ENCODE results near the gene CGREF1. TPM values are rescaled to one million over a fixed set of nuclear protein-coding genes. Genes with fewer than 3 reads are reported as not detected.

Gene CGREF1
- total RNA-seq, 5 donors from 2014 or later (not counting 1 experiment from before 2014, with no cell fraction given), result 0.21 to 1.1 (median 0.34) TPM; not detected in 1

DNA sequence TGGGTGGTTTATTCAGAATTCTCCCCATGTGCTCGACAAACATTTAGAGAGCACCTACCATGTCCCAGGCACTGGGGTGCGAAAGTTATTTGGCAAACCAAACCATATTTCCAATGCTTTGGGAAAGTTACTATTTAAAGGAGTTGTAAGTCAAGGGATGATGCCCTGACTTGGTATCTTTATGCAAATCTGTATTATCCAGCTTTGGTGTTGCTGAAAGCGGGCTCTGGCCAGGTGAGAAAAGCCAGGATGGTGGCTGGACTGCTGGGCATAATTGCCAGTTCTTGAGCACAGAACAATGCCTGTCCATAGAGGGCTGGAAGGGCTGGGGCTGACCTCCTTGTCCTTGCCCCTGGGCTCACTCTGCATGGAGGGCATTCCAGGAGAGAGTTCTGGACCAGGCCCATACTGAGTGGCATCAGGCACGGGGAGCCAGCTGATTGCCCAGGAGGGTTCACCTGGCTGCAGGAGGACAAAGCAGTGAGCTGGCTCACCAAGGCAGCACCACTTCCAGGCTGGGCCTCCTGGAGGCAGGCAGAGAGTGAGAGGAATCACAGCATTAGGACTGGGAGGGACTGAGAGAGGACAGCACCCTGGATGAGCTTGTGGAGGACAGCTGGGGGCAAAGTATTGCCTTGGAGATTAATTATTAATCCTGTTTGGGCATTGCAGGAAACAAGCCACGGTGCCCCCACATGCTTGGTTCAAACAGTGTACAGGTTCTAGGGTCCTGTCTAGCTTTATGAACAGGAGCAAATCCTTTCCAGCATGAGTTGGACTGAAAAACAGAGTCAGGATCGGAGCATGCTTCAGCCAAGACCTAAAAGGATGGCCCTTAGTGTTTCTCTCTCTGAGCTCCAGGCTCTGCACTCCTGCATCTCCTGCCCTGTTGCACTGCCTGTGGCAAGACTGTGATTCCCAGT is 25.2 kb downstream of the CGREF1 start:
- Histone ChIP-seq H3K27ac (ENCODE audit: low read length) (no peak overlapping the region), H3K9me3 (no peaks in the 10 kb centered on the region), H3K27me3 (replicated peaks in 1 of 2; ENCODE audit: control insufficient read depth in 2 of 2, extremely low read depth in 1 of 2, insufficient read depth in 2 of 2, low read length in 1 of 2) (peaks cover 0 to 10% of the 10 kb centered on the region in 2 experiments), H3K4me1 (ENCODE audit: control insufficient read depth in 1 of 2, extremely low read depth in 1 of 2, insufficient read depth in 2 of 2, low read length in 2 of 2) (peaks cover 2 to 9% of the 10 kb centered on the region in 2 experiments), H3K4me3 (ENCODE audit: control insufficient read depth in 1 of 2, extremely low read depth in 1 of 2, low read length in 1 of 2) (no peak overlapping the region), H3K36me3 (ENCODE audit: control insufficient read depth in 2 of 2, extremely low read depth in 1 of 2, insufficient read depth in 1 of 2, low read length in 1 of 2) (no peaks in the 10 kb centered on the region)
- Mint-ChIP-seq H3K27ac (no peak overlapping the region), H3K27me3 (no peaks in the 10 kb centered on the region), H3K36me3 (peaks cover 3% of the 10 kb centered on the region), H3K4me3 (no peak overlapping the region), H3K9me3 (no peaks in the 10 kb centered on the region), H3K4me1 (peaks cover 12 to 29% (median 15%) of the 10 kb centered on the region in 3 donors)
- WGBS (ENCODE audit: insufficient coverage), result 89% methylated on average over 3 of the region's 6 CpGs
- no peak for ATAC-seq (replicated peaks in 1 of 4)
- no peak for DNase-seq
- CTCF ChIA-PET, result interaction anchor here in 1 of 2 donors (1.0 kb wide), 1 partner anchor 186 kb away, joined by 4 read pairs; no protein-coding TSS in a partner anchor
- POLR2A ChIA-PET, result interaction anchor here in 1 of 2 donors (0.6 to 1.1 kb wide), 3 partner anchors 185 to 1843 kb away, joined by 3 to 11 read pairs (median 3); no protein-coding TSS in a partner anchor

DNA sequence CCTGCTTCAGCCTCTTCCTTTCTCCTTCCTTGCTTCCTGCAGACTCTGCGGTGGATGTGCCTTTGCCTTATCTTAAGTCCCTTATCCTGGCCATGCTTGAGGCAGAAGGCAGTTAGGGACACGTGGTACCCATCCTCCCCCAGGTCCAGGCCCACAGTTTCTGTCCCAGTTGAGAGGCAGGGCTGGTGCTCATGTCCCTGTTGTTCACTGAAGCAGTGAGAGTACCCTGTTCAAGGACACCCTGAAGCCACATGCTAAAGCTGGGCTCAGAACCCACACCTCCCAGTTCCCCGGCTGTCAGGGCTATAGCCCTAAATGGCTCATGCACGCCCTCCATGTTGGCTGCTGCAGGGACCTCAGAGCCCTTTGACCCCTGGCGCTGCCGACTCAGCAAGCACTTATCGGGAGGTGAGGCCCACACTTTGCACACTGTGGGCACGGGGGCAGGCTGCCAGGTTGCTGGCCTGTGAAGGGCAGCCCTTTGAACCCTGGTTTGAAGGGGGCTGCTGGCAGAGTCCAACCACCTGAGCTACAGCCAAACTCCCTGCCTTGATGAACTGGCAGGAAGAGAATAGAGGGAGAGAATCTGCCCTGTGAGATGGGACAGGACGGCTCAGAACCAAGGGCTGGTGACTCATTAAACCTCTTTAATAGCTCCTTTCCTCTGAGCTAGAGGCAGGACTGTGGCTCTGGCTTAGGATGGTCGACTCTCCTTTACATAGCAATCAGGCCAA is 26.1 kb downstream of the CGREF1 start:
- POLR2A ChIA-PET, result interaction anchor here in 1 of 2 donors (0.6 to 0.7 kb wide), 2 partner anchors 138 to 186 kb away, joined by 3 to 11 read pairs; no protein-coding TSS in a partner anchor
- Histone ChIP-seq H3K27me3 (replicated peaks in 1 of 2; ENCODE audit: control insufficient read depth in 2 of 2, extremely low read depth in 1 of 2, insufficient read depth in 2 of 2, low read length in 1 of 2) (peaks cover 0 to 10% of the 10 kb centered on the region in 2 experiments), H3K4me3 (ENCODE audit: control insufficient read depth in 1 of 2, extremely low read depth in 1 of 2, low read length in 1 of 2) (no peak overlapping the region), H3K27ac (ENCODE audit: low read length) (no peak overlapping the region), H3K4me1 (ENCODE audit: control insufficient read depth in 1 of 2, extremely low read depth in 1 of 2, insufficient read depth in 2 of 2, low read length in 2 of 2) (peaks cover 2 to 9% of the 10 kb centered on the region in 2 experiments), H3K9me3 (no peaks in the 10 kb centered on the region), H3K36me3 (ENCODE audit: control insufficient read depth in 2 of 2, extremely low read depth in 1 of 2, insufficient read depth in 1 of 2, low read length in 1 of 2) (no peaks in the 10 kb centered on the region)
- no peak overlapping the region for H3K27ac Mint-ChIP-seq
- H3K4me3 Mint-ChIP-seq, result no peak overlapping the region
- CTCF ChIA-PET, result interaction anchor here in 1 of 2 donors (1.0 kb wide), 1 partner anchor 187 kb away, joined by 4 read pairs; no protein-coding TSS in a partner anchor
- no peaks in the 10 kb centered on the region for H3K27me3 Mint-ChIP-seq
- no peaks in the 10 kb centered on the region for H3K9me3 Mint-ChIP-seq
- peaks cover 3% of the 10 kb centered on the region for H3K36me3 Mint-ChIP-seq
- WGBS (ENCODE audit: insufficient coverage), result 77% methylated on average over 8 of the region's 10 CpGs
- H3K4me1 Mint-ChIP-seq, result peaks cover 12 to 29% (median 15%) of the 10 kb centered on the region in 3 donors
- no peak for DNase-seq
- ATAC-seq (replicated peaks in 1 of 4), result no peak

DNA sequence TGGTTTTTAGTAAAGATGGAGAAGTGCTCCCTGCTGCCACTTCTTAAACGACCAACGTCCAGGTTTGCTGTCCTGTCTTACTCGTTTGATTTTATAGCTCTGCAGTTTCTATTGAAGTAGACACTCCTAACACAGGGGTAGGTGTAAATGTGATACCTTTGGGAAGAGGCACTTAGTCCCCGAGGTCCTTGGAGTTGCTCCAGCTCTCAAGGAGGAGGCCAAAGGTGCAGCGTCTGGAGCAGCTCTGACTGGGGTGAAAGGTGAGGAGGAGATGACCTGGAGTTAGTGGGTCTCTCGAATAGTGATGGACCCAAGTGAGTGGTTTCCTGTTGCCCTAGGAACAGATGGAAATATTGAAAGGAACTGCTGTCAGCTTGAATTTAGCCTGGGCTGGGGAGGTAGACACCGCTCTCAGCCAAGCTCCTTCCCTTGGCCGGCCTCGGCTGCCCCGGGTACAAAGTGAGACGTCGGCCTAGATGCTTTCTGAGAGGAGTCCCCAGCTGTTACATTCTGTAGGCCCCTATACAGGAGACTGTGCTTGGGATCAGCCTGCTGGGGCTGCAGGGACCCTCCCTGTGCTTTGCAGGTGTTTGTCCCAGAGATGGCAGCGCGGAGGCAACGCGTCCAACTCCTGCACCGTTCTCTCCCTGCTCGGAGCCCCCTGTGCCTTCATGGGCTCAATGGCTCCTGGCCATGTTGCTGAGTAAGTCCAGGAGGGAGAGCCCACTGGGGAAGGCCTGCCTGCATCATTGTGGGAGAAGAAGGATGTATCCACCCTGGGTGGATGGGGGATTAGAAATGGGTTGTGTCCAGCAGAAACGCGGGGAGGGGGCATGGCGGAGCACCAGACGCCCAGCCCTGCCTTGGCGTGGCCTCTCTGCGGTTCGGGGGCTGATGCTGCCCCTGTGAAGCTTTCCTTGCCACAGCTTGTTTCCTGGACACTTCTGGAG is 26.9 kb downstream of the CGREF1 start:
- CTCF ChIA-PET, result interaction anchor here in 1 of 2 donors (0.6 kb wide), 1 partner anchor 1112 kb away, joined by 3 read pairs; no protein-coding TSS in a partner anchor
- H3K4me1 Mint-ChIP-seq, result peaks cover 18 to 34% (median 20%) of the 10 kb centered on the region in 3 donors
- H3K9me3 ChIP-seq, result no peaks in the 10 kb centered on the region
- no peaks in the 10 kb centered on the region for H3K9me3 Mint-ChIP-seq
- no peaks in the 10 kb centered on the region for H3K27me3 Mint-ChIP-seq
- ATAC-seq (replicated peaks in 1 of 4) (no peak), DNase-seq (no peak)
- 83% methylated on average over 21 of the region's 25 CpGs for WGBS (ENCODE audit: insufficient coverage)
- POLR2A ChIA-PET, result interaction anchor here in 1 of 2 donors (0.7 kb wide), 1 partner anchor 137 kb away, joined by 3 read pairs; no protein-coding TSS in a partner anchor
- H3K27ac ChIP-seq (ENCODE audit: low read length), result no peak overlapping the region
- H3K27ac Mint-ChIP-seq, result no peak overlapping the region
- H3K36me3 ChIP-seq (ENCODE audit: control insufficient read depth in 2 of 2, extremely low read depth in 1 of 2, insufficient read depth in 1 of 2, low read length in 1 of 2), result no peaks in the 10 kb centered on the region
- peaks cover 3% of the 10 kb centered on the region for H3K36me3 Mint-ChIP-seq
- H3K4me3 ChIP-seq (ENCODE audit: control insufficient read depth in 1 of 2, extremely low read depth in 1 of 2, low read length in 1 of 2), result no peak overlapping the region
- H3K27me3 ChIP-seq (replicated peaks in 1 of 2; ENCODE audit: control insufficient read depth in 2 of 2, extremely low read depth in 1 of 2, insufficient read depth in 2 of 2, low read length in 1 of 2), result peaks cover 0 to 10% of the 10 kb centered on the region in 2 experiments
- H3K4me1 ChIP-seq (ENCODE audit: control insufficient read depth in 1 of 2, extremely low read depth in 1 of 2, insufficient read depth in 2 of 2, low read length in 2 of 2), result peaks cover 3 to 13% of the 10 kb centered on the region in 2 experiments
- H3K4me3 Mint-ChIP-seq, result no peak overlapping the region

DNA sequence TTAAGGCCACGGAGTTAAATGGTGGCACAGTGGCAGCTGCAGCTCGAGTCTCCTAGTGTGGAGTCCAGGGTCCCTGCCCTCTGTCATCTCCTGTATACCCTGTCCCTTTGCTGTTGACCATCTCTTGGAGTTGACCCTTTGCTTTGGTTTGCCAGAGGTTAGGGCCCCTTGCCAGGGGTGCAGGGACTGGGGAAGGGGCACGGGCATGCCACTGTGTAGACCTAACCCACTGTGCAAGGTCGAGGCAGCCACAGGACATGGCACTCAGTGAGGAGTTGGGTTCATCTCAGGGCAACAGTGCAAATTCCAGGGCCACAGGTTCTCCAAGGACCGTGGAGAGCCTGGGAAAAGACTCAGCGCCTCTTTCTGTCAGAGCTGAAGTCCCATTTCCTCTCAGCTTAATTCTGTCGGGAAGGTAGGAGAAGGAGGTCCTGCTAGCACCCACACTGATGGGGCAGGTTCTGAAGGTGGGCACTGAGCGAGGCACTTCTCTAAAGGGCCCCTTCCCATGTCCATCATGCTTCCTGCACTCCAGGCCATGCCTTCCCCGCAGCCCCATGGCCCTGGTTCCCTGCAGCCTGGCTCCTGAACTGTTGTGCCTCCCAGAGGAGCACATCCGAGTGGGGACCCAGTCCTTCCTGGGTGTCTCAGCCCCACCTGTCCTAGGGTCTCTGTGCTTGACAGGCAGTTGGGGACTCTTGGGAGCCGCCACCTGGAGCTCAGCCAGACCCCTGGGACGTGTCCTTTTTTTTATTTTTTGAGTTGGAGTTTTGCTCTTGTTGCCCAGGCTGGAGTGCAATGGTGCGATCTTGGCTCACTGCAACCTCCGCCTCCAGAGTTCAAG is 29.6 kb downstream of the CGREF1 start:
- Mint-ChIP-seq H3K36me3 (peaks cover 3% of the 10 kb centered on the region), H3K9me3 (no peaks in the 10 kb centered on the region), H3K27me3 (no peaks in the 10 kb centered on the region), H3K4me3 (no peak overlapping the region), H3K27ac (no peak overlapping the region), H3K4me1 (peaks cover 14 to 20% (median 20%) of the 10 kb centered on the region in 3 donors)
- ChIA-PET POLR2A (interaction anchor here (0.6 to 0.7 kb wide), 3 partner anchors 24 to 183 kb away, joined by 3 to 5 read pairs (median 5); no protein-coding TSS in a partner anchor), CTCF (interaction anchor here (0.6 kb wide), 3 partner anchors 10 to 191 kb away, joined by 3 to 8 read pairs (median 5); no protein-coding TSS in a partner anchor)
- Histone ChIP-seq H3K4me1 (ENCODE audit: control insufficient read depth in 1 of 2, extremely low read depth in 1 of 2, insufficient read depth in 2 of 2, low read length in 2 of 2) (peaks cover 2 to 20% of the 10 kb centered on the region in 2 experiments), H3K27ac (ENCODE audit: low read length) (no peak overlapping the region), H3K4me3 (ENCODE audit: control insufficient read depth in 1 of 2, extremely low read depth in 1 of 2, low read length in 1 of 2) (no peak overlapping the region), H3K36me3 (ENCODE audit: control insufficient read depth in 2 of 2, extremely low read depth in 1 of 2, insufficient read depth in 1 of 2, low read length in 1 of 2) (no peaks in the 10 kb centered on the region), H3K27me3 (replicated peaks in 1 of 2; ENCODE audit: control insufficient read depth in 2 of 2, extremely low read depth in 1 of 2, insufficient read depth in 2 of 2, low read length in 1 of 2) (peaks cover 0 to 4% of the 10 kb centered on the region in 2 experiments), H3K9me3 (no peaks in the 10 kb centered on the region)
- ATAC-seq (replicated peaks in 1 of 4), result no peak
- 92% methylated on average over 9 of the region's 14 CpGs for WGBS (ENCODE audit: insufficient coverage)
- no peak for DNase-seq

DNA sequence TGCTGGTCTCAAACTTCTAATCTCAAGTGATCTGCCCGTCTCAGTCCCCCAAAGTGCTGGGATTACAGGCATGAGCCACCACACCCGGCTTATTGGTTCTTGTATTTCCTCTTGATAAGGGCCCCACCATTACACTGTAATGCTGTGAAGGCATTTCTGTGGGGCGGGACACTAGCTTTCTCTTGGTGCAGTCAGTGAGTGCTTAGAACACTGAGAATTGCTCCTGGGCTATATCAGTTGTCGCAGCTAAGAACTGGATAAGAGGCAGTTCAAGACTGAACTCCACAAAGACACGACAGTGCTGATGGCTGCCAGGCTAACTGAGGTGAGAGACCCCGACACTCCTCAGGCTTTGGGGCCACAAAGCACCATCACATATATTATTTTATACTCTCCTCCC is 30.3 kb downstream of the CGREF1 start:
- ATAC-seq (replicated peaks in 1 of 4) (no peak), DNase-seq (no peak)
- Mint-ChIP-seq H3K4me1 (peaks cover 17 to 20% (median 20%) of the 10 kb centered on the region in 3 donors), H3K36me3 (peaks cover 3% of the 10 kb centered on the region), H3K9me3 (no peaks in the 10 kb centered on the region), H3K27ac (no peak overlapping the region), H3K4me3 (no peak overlapping the region), H3K27me3 (no peaks in the 10 kb centered on the region)
- 100% methylated on average over 2 of the region's 6 CpGs for WGBS (ENCODE audit: insufficient coverage)
- no peaks in the 10 kb centered on the region for H3K36me3 ChIP-seq (ENCODE audit: control insufficient read depth in 2 of 2, extremely low read depth in 1 of 2, insufficient read depth in 1 of 2, low read length in 1 of 2)
- H3K9me3 ChIP-seq, result no peaks in the 10 kb centered on the region
- ChIA-PET POLR2A (no interaction called here), CTCF (interaction anchor here (0.6 to 1.3 kb wide), 4 partner anchors 9 to 55 kb away, joined by 3 to 11 read pairs (median 4); partner anchors contain the start of gene ABHD1 (in 1 of the 2))
- H3K27me3 ChIP-seq (replicated peaks in 1 of 2; ENCODE audit: control insufficient read depth in 2 of 2, extremely low read depth in 1 of 2, insufficient read depth in 2 of 2, low read length in 1 of 2), result peaks cover 0 to 4% of the 10 kb centered on the region in 2 experiments
- peaks cover 2 to 26% of the 10 kb centered on the region in 2 experiments for H3K4me1 ChIP-seq (ENCODE audit: control insufficient read depth in 1 of 2, extremely low read depth in 1 of 2, insufficient read depth in 2 of 2, low read length in 2 of 2)
- H3K4me3 ChIP-seq (ENCODE audit: control insufficient read depth in 1 of 2, extremely low read depth in 1 of 2, low read length in 1 of 2), result no peak overlapping the region
- H3K27ac ChIP-seq (ENCODE audit: low read length), result no peak overlapping the region

All from T-cell (primary cell).